Liver (tissue), 3 donors: Measurements from ENCODE around the gene PTGIS.
"Not testable (repeated sequence)": the region's sequence is repeated elsewhere in the genome, so short reads cannot be mapped to it uniquely, and the experiment has no call there.

Experiments used
- CTCF ChIP-seq: fragments of 150-350 bp; IDR thresholded peaks from 2 replicates; pipeline ENCODE4 v1.5.1; 2017; ENCODE audit warnings: improper control_type of control experiment, low read depth, low read length; ENCODE audit not compliant: missing input control
- GABPA ChIP-seq, 2 donors: IDR thresholded peaks in 1 of 2; conservative IDR thresholded peaks in 1 of 2; 2 replicates each; pipeline ENCODE4 v1.6.1; 2016; ENCODE audit warnings: antibody characterized with exemption in 2 of 2, mild to moderate bottlenecking in 1 of 2, moderate library complexity in 1 of 2
- NR2F2 ChIP-seq: IDR thresholded peaks from 2 replicates; pipeline ENCODE4 v1.6.1; 2016; ENCODE audit warnings: antibody characterized with exemption
- RAD21 ChIP-seq, 2 donors: IDR thresholded peaks; 2 replicates each; pipeline ENCODE4 v1.6.1; 2016; ENCODE audit warnings: antibody characterized with exemption in 2 of 2, mild to moderate bottlenecking in 2 of 2
- RXRA ChIP-seq, 2 donors: IDR thresholded peaks; 2 replicates each; pipeline ENCODE4 v1.6.1; 2017 to 2018; ENCODE audit warnings: antibody characterized with exemption in 2 of 2, mild to moderate bottlenecking in 1 of 2
- SP1 ChIP-seq: IDR thresholded peaks from 2 replicates; pipeline ENCODE4 v1.6.1; 2018; ENCODE audit warnings: antibody characterized with exemption, mild to moderate bottlenecking
- TAF1 ChIP-seq: conservative IDR thresholded peaks from 2 replicates; pipeline ENCODE4 v1.6.1; 2016; ENCODE audit warnings: antibody characterized with exemption, mild to moderate bottlenecking
- YY1 ChIP-seq: IDR thresholded peaks from 2 replicates; pipeline ENCODE4 v1.6.1; 2016; ENCODE audit warnings: antibody characterized with exemption, mild to moderate bottlenecking
- donor health status: healthy.
- donor health status: healthy.

- not testable (repeated sequence) for TF ChIP-seq CTCF; YY1; GABPA (IDR thresholded peaks at IDR 0.05 in 1 of 2, conservative IDR thresholded peaks at IDR 0.05 in 1 of 2); RAD21 (IDR thresholded peaks at IDR 0.05); NR2F2; RXRA (IDR thresholded peaks at IDR 0.05); TAF1; SP1
Observed at GRCh38 chr20:49615051-49615400, 47.1 kb upstream of the PTGIS start.
